Kidney epithelial cell (primary cell): Measurements from ENCODE around the gene DEF6. TPM values are rescaled to one million over a fixed set of nuclear protein-coding genes. Genes with fewer than 3 reads are reported as not detected.
"Not testable (repeated sequence)": the region's sequence is repeated elsewhere in the genome, so short reads cannot be mapped to it uniquely, and the experiment has no call there.

Experiments
- DNase-seq: peaks from one replicate; pipeline ENCODE4 v3.0.0-alpha.2; 2010; ENCODE audit warnings: low read depth
- H3K27me3 ChIP-seq: 2 replicates; pipeline ENCODE4 v1.6.0; 2011; ENCODE audit warnings: low read length; ENCODE audit not compliant: control insufficient read depth, insufficient read depth
- H3K36me3 ChIP-seq: 2 replicates; pipeline ENCODE4 v1.5.1; 2011; ENCODE audit warnings: low read length; ENCODE audit not compliant: control insufficient read depth, insufficient read depth
- H3K4me3 ChIP-seq: 2 replicates; pipeline ENCODE4 v1.5.1; 2011; ENCODE audit warnings: low read depth, mild to moderate bottlenecking, control low read depth, low read length
- CTCF ChIP-seq: IDR thresholded peaks from 2 replicates; pipeline ENCODE4 v1.5.1; 2011; ENCODE audit warnings: mild to moderate bottlenecking, moderate library complexity, low read length, control low read depth, inconsistent platforms; ENCODE audit not compliant: insufficient read depth, poor library complexity, severe bottlenecking
- total RNA-seq: library from RNA; depleted of rRNA; stranded (reverse); fragments of >200 nt; gene quantifications from 2 replicates; pipeline ENCODE4 v1.2.3, GENCODE V29; 2015

The DEF6 gene
- total RNA-seq, 1 donor from 2014 or later = 3.2 TPM

GRCh38 chr6:35299674-35300073, 2.1 kb downstream of the DEF6 start:
- no peak overlapping the region for H3K4me3 ChIP-seq
- no peaks in the 10 kb centered on the region for H3K27me3 ChIP-seq
- H3K36me3 ChIP-seq = peaks cover 2% of the 10 kb centered on the region
- DNase-seq = no peak
- TF ChIP-seq CTCF = no peak

DNA sequence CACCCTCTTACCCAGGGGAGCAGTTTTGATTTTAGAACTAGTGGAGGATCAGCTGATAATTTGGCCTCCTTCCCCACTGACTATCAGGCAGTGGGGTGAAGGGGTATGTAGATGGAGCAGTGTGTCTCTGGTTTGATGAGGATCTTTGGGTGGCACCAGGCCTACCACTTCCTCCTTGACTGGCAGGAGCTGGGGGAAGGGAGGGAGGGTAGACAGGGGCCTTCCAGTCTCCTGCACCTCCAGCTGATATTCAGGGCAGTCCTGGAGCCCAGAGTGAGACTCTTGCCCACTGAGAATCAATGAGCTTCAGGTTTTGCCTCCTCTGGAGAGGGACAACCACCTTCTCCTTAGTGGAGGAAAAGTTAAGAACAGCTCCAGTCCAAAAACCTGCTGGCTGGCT, 3.2 kb downstream of the DEF6 start:
- DNase-seq = no peak
- no peaks in the 10 kb centered on the region for H3K36me3 ChIP-seq
- TF ChIP-seq CTCF = no peak
- H3K4me3 ChIP-seq = no peak overlapping the region
- H3K27me3 ChIP-seq = no peaks in the 10 kb centered on the region

- no peak overlapping the region for H3K4me3 ChIP-seq
- no peak for TF ChIP-seq CTCF
Observed at GRCh38 chr6:35302604-35303241, 5.1 kb downstream of the DEF6 start.

GRCh38 chr6:35304299-35304698, 6.7 kb downstream of the DEF6 start:
- Histone ChIP-seq H3K36me3 (no peaks in the 10 kb centered on the region), H3K4me3 (no peak overlapping the region), H3K27me3 (no peaks in the 10 kb centered on the region)
- TF ChIP-seq CTCF = no peak
- DNase-seq = no peak

More at GRCh38 chr6:35302604-35303241, 5.1 kb downstream of the DEF6 start:
- no peak for DNase-seq
- Histone ChIP-seq H3K36me3 (no peaks in the 10 kb centered on the region), H3K27me3 (no peaks in the 10 kb centered on the region)

- no peak for DNase-seq
- H3K36me3 ChIP-seq = no peaks in the 10 kb centered on the region
- TF ChIP-seq CTCF = no peak
- H3K4me3 ChIP-seq = no peak overlapping the region
- H3K27me3 ChIP-seq = no peaks in the 10 kb centered on the region
Observed at GRCh38 chr6:35305117-35305516, 7.5 kb downstream of the DEF6 start.

DNA sequence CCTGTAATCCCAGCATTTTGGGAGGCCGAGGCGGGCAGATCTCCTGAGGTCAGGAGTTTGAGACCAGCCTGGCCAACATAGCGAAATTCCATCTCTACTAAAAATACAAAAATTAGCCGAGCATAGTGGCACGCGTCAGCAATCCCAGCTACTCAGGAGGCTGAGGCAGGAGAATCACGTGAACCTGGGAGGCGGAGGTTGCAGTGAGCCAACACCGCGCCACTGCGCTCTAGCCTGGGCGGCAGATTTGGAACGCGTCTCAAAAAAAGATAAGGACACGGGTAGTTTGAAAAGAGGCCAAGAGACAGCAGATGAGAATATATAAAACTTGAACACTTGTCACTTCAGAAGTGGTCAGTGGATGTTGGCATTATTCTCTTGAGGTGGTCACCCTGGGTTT, 9.5 kb downstream of the DEF6 start:
- H3K27me3 ChIP-seq, H3K4me3 ChIP-seq, H3K36me3 ChIP-seq, DNase-seq: not testable (repeated sequence)

- DNase-seq, H3K27me3 ChIP-seq, H3K36me3 ChIP-seq, H3K4me3 ChIP-seq: not testable (repeated sequence)
Observed at GRCh38 chr6:35308543-35308942, 10.9 kb downstream of the DEF6 start.
